Activated T-helper 2 cell treated with anti-CD3 and anti-CD28 coated beads, Interferon-gamma antibody, Interleukin-2, Interleukin-4, amounts not matched to agents 10 μg/mL and 5 μg/mL and 100 μg/mL, durations not matched to agents 14 hours and 24 hours and 36 hours (primary cell): ENCODE results near the gene HAUS7. TPM values are rescaled to one million over a fixed set of nuclear protein-coding genes. Genes with fewer than 3 reads are reported as not detected.
"Not testable (repeated sequence)": the region's sequence is repeated elsewhere in the genome, so short reads cannot be mapped to it uniquely, and the experiment has no call there.

ENCODE experiments used
- DNase-seq: peaks from one replicate; pipeline ENCODE4 v3.0.0; 2021; ENCODE audit warnings: low spot score
- H3K27ac Mint-ChIP-seq: one replicate; pipeline ENCODE4 v1.8.0; 2021; ENCODE audit warnings: mixed read lengths
- H3K27me3 Mint-ChIP-seq: one replicate; pipeline ENCODE4 v1.8.0; 2021; ENCODE audit warnings: low read depth, mixed read lengths
- H3K36me3 Mint-ChIP-seq: one replicate; pipeline ENCODE4 v1.8.0; 2021; ENCODE audit warnings: low read depth, mixed read lengths
- H3K4me1 Mint-ChIP-seq: one replicate; pipeline ENCODE4 v1.8.0; 2021; ENCODE audit warnings: low read depth, mixed read lengths
- H3K4me3 Mint-ChIP-seq: one replicate; pipeline ENCODE4 v1.8.0; 2021; ENCODE audit warnings: low read depth, mild to moderate bottlenecking, moderate library complexity, mixed read lengths
- H3K9me3 Mint-ChIP-seq: one replicate; pipeline ENCODE4 v1.8.0; 2021; ENCODE audit warnings: mixed read lengths
- intact Hi-C: fragments of 100-400 bp; cut with micrococcal nuclease; formaldehyde crosslinking; loops from one replicate; pipeline ENCODE4 v1.15.1; 2023
- total RNA-seq: library from RNA; stranded (reverse); gene quantifications from 2 replicates; pipeline ENCODE4 v1.2.3, GENCODE V29; 2022

HAUS7 gene
- total RNA-seq, 1 donor from 2014 or later: 62.0 TPM

DNA sequence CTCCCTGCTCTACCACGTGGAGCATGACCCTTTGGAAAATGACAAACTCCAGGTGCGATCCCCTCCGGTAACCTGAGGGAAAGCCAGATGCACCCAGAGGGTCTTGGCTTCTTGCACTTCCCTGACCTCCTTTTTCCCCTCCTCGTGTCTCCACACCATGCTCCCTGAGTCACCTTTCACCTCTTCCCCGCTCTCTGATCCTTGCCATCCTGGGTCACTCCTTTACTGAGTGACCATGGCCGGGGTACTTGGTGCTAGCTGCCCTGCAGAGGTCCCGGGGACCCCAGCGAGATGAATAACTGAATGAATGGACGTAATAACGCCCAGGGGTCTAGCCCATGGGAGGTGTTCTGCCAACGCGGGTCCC, 59.5 kb downstream of the HAUS7 start:
- H3K27ac Mint-ChIP-seq: no peak overlapping the region
- H3K4me3 Mint-ChIP-seq: peak overlapping the region; percentile 66
- H3K27me3 Mint-ChIP-seq: peaks cover 2% of the 10 kb centered on the region
- H3K4me1 Mint-ChIP-seq: peaks cover 9% of the 10 kb centered on the region
- H3K9me3 Mint-ChIP-seq: no peaks in the 10 kb centered on the region
- intact Hi-C loops: loop anchor here (5.0 kb wide), 1 partner anchor 379 kb away; no protein-coding TSS in a partner anchor
- H3K36me3 Mint-ChIP-seq: no peaks in the 10 kb centered on the region
- DNase-seq: no peak

DNA sequence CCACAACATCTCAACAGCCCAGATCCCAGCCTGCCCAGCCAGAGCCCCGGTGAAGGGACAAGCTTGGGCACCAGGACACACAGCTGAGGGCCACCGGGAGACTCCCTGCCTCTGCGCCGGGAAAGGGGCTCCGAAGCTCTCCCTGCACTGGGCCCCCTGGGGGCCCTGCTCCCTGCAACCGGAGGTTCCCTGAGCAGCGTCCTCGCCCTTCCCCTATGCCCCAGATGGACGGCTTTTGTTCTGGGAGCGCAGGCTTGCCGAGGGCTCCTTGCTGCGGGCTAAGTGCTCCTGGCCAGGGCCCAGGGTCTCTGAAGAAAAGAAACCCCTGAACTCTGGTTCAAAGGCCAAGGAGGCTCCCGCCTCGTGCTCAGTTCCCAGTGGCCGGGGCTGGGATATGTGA, 60.0 kb downstream of the HAUS7 start:
- no peaks in the 10 kb centered on the region for H3K9me3 Mint-ChIP-seq
- H3K36me3 Mint-ChIP-seq: no peaks in the 10 kb centered on the region
- H3K4me1 Mint-ChIP-seq: peaks cover 9% of the 10 kb centered on the region
- no peak overlapping the region for H3K27ac Mint-ChIP-seq
- DNase-seq: no peak
- intact Hi-C loops: loop anchor here (5.0 kb wide), 1 partner anchor 378 kb away; no protein-coding TSS in a partner anchor
- no peak overlapping the region for H3K4me3 Mint-ChIP-seq
- peaks cover 2% of the 10 kb centered on the region for H3K27me3 Mint-ChIP-seq

DNA sequence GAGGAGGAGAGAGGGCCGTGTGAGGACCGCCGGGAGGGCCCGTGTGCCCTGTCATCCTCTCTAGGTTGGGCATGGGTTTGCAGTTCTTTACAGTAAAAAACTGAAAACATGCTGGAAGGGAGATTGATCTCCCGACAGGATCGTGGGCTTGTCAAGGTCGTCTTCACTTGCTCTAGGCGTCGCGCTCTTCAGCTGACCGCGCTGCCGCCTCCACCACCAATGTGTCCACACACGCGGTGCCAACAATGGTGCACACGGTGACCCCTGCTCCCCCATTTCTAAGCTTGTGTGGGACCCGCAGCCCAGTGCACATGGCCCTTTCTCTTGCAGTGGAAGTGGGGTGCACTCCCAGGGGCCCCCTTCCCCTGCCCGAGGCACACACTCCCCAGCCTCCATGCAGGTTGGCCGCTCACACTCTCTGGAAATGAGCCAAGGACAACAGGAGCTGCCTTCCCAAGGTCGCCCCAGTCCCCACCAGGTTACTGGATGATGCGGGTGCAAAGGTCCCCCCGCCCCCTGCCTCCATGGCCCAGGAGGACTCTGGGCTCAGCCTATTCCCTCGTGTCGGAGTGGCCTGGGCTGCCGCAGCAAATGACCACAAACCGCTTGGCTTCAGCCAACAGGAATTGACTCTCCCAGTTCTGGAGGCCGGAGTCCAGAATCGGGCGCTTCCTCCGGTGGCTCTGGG, 60.8 kb downstream of the HAUS7 start:
- intact Hi-C loops: loop anchor here (5.0 kb wide), 1 partner anchor 377 kb away; no protein-coding TSS in a partner anchor

DNA sequence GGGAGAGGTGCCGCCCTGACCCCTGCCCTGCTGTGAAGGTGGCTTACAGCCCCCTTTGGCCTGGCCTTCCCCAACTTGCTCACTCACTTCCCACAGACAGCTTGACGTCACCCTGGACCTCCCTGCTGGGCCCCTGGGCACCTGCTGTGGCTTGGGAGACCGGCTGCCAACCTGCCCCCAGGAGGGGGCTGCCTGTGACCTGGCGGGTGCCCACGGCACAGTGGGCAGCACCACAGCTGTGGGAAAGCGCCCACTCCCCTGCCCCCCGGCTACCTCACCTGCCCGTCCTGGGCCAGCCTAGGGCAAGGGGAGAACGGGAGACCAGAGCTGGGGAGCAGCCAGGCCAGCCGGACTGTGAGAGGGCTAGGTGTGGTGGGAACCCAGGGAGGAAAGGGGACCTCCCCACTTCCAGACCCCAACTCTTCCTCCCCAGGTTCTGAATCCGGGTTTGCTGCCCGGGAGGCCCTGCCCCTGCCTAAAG, 61.5 kb downstream of the HAUS7 start:
- intact Hi-C loops: no loop called here
- Mint-ChIP-seq H3K4me3 (no peak overlapping the region), H3K4me1 (peaks cover 9% of the 10 kb centered on the region), H3K27me3 (peaks cover 2% of the 10 kb centered on the region), H3K36me3 (no peaks in the 10 kb centered on the region), H3K9me3 (no peaks in the 10 kb centered on the region), H3K27ac (no peak overlapping the region)
- DNase-seq: no peak

More for the DNA sequence above, 60.8 kb downstream of the HAUS7 start:
- Mint-ChIP-seq H3K27ac (no peak overlapping the region), H3K4me3 (no peak overlapping the region), H3K36me3 (no peaks in the 10 kb centered on the region), H3K27me3 (peaks cover 2% of the 10 kb centered on the region), H3K9me3 (no peaks in the 10 kb centered on the region), H3K4me1 (peaks cover 9% of the 10 kb centered on the region)
- no peak for DNase-seq

DNA sequence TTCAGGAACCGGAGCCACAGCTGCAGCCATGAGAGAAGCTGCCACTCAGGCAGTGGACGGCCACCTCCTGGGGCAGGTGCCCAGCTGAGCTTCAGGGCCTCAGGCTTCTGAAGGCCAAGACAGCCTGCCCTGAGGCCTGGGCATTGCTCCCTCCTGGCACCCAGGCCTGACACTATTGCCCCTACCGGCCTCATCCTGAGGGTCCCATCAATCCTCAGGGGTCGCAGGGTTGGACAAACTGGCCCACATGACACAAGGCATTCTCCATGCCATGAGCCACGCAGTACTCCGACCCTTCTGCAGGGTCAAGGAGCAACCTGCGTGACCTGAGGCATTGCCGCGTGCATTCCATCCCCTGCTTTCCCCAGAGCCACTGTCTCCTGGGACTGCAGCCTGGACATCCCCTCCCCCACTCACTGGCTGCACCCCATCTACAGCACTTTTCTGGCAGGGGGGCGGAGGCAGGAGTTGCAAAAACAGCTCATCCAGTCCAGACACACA, 62.1 kb downstream of the HAUS7 start:
- intact Hi-C loops: no loop called here
- H3K4me1 Mint-ChIP-seq: peaks cover 9% of the 10 kb centered on the region
- H3K27me3 Mint-ChIP-seq: peaks cover 4% of the 10 kb centered on the region
- no peak for DNase-seq
- no peak overlapping the region for H3K4me3 Mint-ChIP-seq
- H3K36me3 Mint-ChIP-seq: no peaks in the 10 kb centered on the region
- no peak overlapping the region for H3K27ac Mint-ChIP-seq
- no peaks in the 10 kb centered on the region for H3K9me3 Mint-ChIP-seq

DNA sequence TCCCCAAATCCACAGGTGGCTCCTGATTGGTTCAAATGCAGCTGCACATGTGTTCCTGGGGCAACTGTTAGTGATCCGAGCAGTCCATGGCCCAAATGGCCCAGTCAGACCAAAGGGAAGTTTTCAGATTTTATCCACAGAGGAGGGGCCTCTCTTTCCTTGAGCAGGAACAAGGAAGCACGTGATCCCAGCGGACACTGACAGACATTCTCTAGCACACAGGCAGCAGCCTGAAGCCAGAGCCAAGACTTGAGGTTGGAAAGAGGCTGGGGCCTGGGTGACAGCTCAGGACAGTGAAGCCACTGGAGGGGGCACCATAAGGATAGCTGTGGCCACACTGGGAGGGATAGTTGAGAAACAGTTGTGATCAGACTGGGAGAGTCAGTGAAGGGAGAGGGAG, 62.6 kb downstream of the HAUS7 start:
- H3K27me3 Mint-ChIP-seq: peaks cover 8% of the 10 kb centered on the region
- intact Hi-C loops: no loop called here
- H3K4me3 Mint-ChIP-seq: no peak overlapping the region
- no peaks in the 10 kb centered on the region for H3K9me3 Mint-ChIP-seq
- H3K4me1 Mint-ChIP-seq: peaks cover 9% of the 10 kb centered on the region
- no peaks in the 10 kb centered on the region for H3K36me3 Mint-ChIP-seq
- DNase-seq: no peak
- no peak overlapping the region for H3K27ac Mint-ChIP-seq

DNA sequence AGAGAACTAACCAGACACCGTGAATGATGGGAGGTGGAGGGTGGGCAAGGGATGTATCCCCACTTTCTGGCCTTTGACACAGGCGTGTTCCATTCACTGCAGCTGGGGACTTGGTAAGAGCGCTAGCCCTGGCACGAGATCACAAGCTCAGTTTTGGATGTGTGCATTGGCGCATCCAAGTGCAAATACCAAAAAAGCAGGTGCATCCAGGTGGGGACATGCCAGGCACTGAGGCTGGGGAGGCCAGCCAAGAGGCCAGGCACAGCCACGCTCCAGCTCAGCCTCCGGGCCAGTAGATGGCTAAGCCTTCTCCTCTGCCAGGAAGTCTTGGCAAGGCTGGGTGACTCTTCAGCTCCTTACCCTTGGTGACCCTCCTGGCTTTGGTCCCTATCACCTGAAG, 63.5 kb downstream of the HAUS7 start:
- intact Hi-C loops: no loop called here
- Mint-ChIP-seq H3K9me3 (no peaks in the 10 kb centered on the region), H3K4me3 (no peak overlapping the region), H3K27ac (no peak overlapping the region), H3K4me1 (peaks cover 3% of the 10 kb centered on the region), H3K36me3 (no peaks in the 10 kb centered on the region), H3K27me3 (peaks cover 8% of the 10 kb centered on the region)
- DNase-seq: no peak

DNA sequence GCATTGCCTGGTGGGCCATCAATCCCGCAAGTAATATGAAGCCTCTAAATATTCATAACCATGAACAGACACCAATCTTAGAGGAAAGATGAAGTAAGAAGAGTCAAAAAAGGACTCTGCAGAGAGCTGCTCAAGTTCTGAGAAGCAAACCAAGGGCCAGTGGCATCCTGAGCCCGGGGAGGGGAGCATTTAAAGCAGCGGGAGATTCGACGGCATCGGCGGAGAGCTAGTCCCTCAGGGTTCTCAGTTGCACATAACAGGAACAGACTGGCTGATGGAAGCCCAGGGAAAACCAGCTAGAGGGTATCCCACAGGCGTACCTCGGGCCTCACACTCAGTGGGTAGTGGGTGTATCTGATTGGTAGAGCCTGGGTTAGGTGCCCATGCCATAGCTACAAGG, 64.4 kb downstream of the HAUS7 start:
- intact Hi-C loops: no loop called here
- H3K27ac Mint-ChIP-seq: no peak overlapping the region

DNA sequence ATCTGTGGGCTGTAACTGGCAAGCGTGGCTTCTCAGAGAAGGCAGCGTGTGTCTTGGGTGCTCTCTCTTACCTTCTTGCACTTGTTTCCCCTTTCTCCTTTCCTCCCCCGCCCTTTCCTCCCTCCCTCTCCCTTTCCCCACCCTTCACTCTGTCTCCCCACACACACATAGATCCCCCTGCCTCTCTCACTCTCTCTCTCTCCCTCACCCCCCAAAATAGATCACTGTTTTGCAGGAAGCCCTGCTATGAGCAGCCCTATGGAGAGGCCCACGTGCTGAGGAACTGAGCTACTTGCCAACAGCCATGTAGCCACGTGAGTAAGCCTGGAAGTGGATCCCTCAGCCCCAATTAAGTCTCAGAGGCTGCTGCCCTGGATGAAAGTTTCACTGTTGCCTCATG, 65.0 kb downstream of the HAUS7 start:
- peaks cover 6% of the 10 kb centered on the region for H3K27me3 Mint-ChIP-seq
- no peaks in the 10 kb centered on the region for H3K9me3 Mint-ChIP-seq
- no peak overlapping the region for H3K27ac Mint-ChIP-seq
- H3K4me3 Mint-ChIP-seq: no peak overlapping the region
- H3K4me1 Mint-ChIP-seq: no peaks in the 10 kb centered on the region
- no peak for DNase-seq
- H3K36me3 Mint-ChIP-seq: no peaks in the 10 kb centered on the region
- intact Hi-C loops: no loop called here

More for the DNA sequence above, 64.4 kb downstream of the HAUS7 start:
- DNase-seq: no peak
- Mint-ChIP-seq H3K27me3 (peaks cover 8% of the 10 kb centered on the region), H3K36me3 (no peaks in the 10 kb centered on the region), H3K4me1 (peaks cover 2% of the 10 kb centered on the region), H3K4me3 (no peak overlapping the region), H3K9me3 (no peaks in the 10 kb centered on the region)

DNA sequence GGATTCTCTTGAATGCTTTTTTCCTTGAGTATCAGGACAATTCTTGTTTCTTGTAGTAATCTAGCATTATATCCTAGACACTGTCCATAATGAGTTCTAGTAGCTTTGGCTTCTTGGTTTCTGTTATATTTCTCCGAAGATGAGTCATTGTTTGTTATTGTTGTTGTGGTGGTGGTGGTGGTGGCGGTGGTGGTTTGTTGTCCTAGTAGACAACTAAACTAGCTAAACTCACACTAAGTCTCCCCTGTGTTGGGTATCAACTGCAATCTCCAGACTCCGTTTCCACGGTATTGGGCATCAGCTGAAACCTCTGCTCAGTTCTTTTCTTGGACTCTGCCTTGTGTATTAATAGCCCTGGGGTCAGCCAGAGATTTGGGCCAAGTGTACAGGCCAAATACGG, 66.0 kb downstream of the HAUS7 start:
- H3K9me3 Mint-ChIP-seq, DNase-seq, H3K36me3 Mint-ChIP-seq, H3K4me1 Mint-ChIP-seq, H3K4me3 Mint-ChIP-seq, H3K27me3 Mint-ChIP-seq, intact Hi-C loops, H3K27ac Mint-ChIP-seq: not testable (repeated sequence)

DNA sequence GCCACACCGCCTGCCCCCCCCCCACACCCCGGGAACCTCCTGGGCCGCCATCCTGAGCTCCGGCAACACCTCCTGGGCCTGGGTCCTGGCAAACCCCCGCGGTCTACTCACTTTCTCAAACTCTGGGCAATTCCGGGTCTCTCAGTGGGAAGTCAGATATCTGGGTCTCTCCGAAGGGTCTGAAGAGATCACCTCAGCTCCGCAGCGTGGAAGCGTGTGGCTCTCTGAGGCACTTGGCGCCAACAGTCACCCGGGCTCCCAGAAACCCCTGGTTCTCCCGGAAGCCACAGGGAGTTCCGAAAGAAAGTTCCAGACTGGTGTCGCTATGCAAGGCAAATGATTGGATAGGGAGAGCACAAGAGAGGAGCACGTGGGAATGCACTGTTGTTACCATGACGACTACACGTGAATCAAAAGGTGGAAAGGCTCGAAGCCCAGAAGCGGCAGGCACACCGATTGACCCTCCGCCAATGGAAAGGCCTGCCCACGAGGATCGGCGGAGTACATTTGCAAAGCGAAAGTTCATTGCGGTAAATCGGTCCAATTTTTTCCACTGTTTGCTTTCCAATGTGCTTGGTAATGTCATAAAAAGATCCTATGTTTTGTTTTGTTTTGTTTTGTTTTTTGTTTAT, 69.1 kb downstream of the HAUS7 start, which contains the start of gene PNMA6E:
Gene PNMA6E (minus strand): TSS at position 218 of the 632 bp plus-strand sequence. CDS start 2,501 bp downstream, outside the sequence.
- H3K4me1 Mint-ChIP-seq: no peaks in the 10 kb centered on the region
- no peak within 1 kb of the TSS for H3K4me3 Mint-ChIP-seq

DNA sequence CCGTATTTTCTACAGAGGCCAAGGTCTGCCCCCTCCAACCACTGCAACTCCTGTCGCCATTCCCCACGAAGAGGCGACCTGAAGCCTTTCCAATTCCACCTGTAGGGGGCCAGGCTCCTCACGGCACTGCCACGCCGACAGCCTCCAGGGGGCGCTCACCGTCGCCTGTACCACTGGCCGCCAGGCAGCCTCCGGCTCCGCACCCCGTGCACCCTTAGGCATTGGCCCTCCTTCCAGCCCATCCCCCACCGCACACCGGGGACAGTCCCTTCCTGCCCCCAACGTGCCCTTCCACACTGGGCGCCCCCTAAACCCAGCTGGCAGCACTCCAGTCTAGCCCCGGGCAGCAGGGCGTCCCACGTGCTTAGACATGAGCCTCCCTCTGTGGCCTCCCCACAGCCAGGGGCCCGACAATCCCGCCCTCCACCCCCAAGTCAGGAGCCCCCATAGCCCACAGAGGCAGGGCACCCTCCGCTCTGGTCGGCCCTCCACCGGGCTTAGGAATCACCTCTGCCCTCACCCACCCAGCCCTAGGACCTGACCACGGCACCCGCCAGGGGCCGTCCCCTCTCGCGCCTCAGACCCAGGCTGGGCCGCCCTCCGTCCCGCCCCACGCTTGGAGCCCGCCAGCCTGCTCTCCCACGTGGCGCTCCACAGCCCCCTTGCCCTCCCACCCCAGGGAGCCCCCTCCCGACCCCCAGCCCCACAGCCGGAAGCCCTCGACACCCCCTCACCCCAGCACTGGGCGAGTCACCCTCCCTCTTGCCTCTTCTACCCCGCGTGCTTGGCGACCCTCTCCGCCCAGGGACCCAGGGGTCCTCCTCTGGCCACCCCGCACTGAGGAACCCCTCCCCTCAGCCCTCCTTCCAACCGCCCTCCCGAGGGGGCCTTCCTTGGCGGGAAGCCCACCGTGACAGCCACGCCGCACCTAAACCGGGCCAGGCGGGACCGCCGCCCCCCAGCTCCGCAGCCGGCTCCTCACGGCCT, 69.9 kb downstream of the HAUS7 start:
- intact Hi-C loops: no loop called here
- H3K9me3 Mint-ChIP-seq: no peaks in the 10 kb centered on the region

More for the DNA sequence above, 69.1 kb downstream of the HAUS7 start, which contains the start of gene PNMA6E:
- Mint-ChIP-seq H3K27ac (no peak within 1 kb of the TSS), H3K9me3 (no peaks in the 10 kb centered on the region), H3K27me3 (peaks cover 6% of the 10 kb centered on the region), H3K36me3 (no peaks in the 10 kb centered on the region)
- no peak for DNase-seq
- intact Hi-C loops: no loop called here

More for the DNA sequence above, 69.9 kb downstream of the HAUS7 start:
- H3K27ac Mint-ChIP-seq: no peak overlapping the region
- H3K36me3 Mint-ChIP-seq: no peaks in the 10 kb centered on the region
- peaks cover under 1% of the 10 kb centered on the region for H3K4me1 Mint-ChIP-seq
- DNase-seq: peak; percentile 37
- H3K27me3 Mint-ChIP-seq: peaks cover 6% of the 10 kb centered on the region
- H3K4me3 Mint-ChIP-seq: no peak overlapping the region
